GM13976 (cell line): Measurements from ENCODE around the gene DNAJB8.

Experiments
- DNase-seq: peaks from one replicate; pipeline ENCODE4 v3.0.0; 2012; ENCODE audit warnings: low spot score
- CTCF ChIP-seq: IDR thresholded peaks from 2 replicates; pipeline ENCODE4 v1.5.1; 2012; ENCODE audit warnings: borderline replicate concordance, mild to moderate bottlenecking; ENCODE audit not compliant: insufficient read depth; ENCODE audit errors: extremely low read depth, missing control alignments, control extremely low read depth
- in situ Hi-C: fragments of 300-500 bp; cut with MboI; formaldehyde crosslinking; loops from one replicate; pipeline ENCODE4 v1.12.0; 2022; ENCODE audit warnings: low sequenced_read_pairs, mixed read lengths, inconsistent platforms; ENCODE audit not compliant: unreplicated experiment

The DNAJB8 gene

GRCh38 chr3:128484404-128485281 is 18.0 kb upstream of the DNAJB8 start:
- TF ChIP-seq CTCF = no peak
- in situ Hi-C loops = no loop called here
- DNase-seq = no peak

GRCh38 chr3:128483657-128484403 is 17.1 kb upstream of the DNAJB8 start:
- DNase-seq = no peak
- no peak for TF ChIP-seq CTCF
- in situ Hi-C loops = no loop called here

- no peak for DNase-seq
- in situ Hi-C loops = no loop called here
- no peak for TF ChIP-seq CTCF
Observed at GRCh38 chr3:128482666-128483656, 16.3 kb upstream of the DNAJB8 start.

GRCh38 chr3:128482175-128482574 is 15.5 kb upstream of the DNAJB8 start:
- in situ Hi-C loops = no loop called here

GRCh38 chr3:128481438-128481942 is 14.8 kb upstream of the DNAJB8 start:
- TF ChIP-seq CTCF = no peak
- in situ Hi-C loops = no loop called here
- DNase-seq = no peak

More at GRCh38 chr3:128482175-128482574, 15.5 kb upstream of the DNAJB8 start:
- DNase-seq = no peak
- no peak for TF ChIP-seq CTCF
